AG04450 (cell line): ENCODE results near the gene AHNAK2. TPM values are rescaled to one million over a fixed set of nuclear protein-coding genes. Genes with fewer than 3 reads are reported as not detected.
A peak's percentile ranks its signal among the peaks of the same experiment; 100 is the strongest.

Source experiments
- CTCF ChIA-PET: fragments of 300-600, 350-600 bp; formaldehyde crosslinking; extraction: SDS; loops from one replicate; lab custom pipeline; 2022; ENCODE audit warnings: antibody characterized with exemption, inconsistent platforms; lab: Charles Lee
- POLR2A ChIA-PET: fragments of 350-600 bp; formaldehyde crosslinking; extraction: SDS; loops from one replicate; lab custom pipeline; 2021; ENCODE audit warnings: antibody characterized with exemption, inconsistent platforms; lab: Yijun Ruan, JAX
- DNase-seq: peaks from one replicate; pipeline ENCODE4 v3.0.0-alpha.2; 2011; ENCODE audit warnings: low read depth, low spot score
- H3K27ac ChIP-seq: one replicate; pipeline ENCODE4 v1.5.1; 2012; ENCODE audit warnings: low read depth, low read length, control low read depth
- H3K27me3 ChIP-seq: one replicate; pipeline ENCODE4 v1.6.0; 2012; ENCODE audit warnings: low read length; ENCODE audit not compliant: control insufficient read depth, insufficient read depth
- H3K4me3 ChIP-seq: 2 replicates; pipeline ENCODE4 v1.5.1; 2011; ENCODE audit warnings: mild to moderate bottlenecking, low read depth, low read length, control low read depth
- H3K9me3 ChIP-seq: 2 replicates; pipeline ENCODE4 v1.5.1; 2012; ENCODE audit warnings: low read length; ENCODE audit not compliant: control insufficient read depth, insufficient read depth
- CTCF ChIP-seq: IDR thresholded peaks from 2 replicates; pipeline ENCODE4 v1.5.1; 2011; ENCODE audit warnings: low read depth, low read length, control low read depth, inconsistent platforms
- polyA plus RNA-seq: library from polyadenylated mRNA; depleted of rRNA; stranded (reverse); fragments of >200 nt; gene quantifications from 2 replicates; pipeline ENCODE4 v1.2.3, GENCODE V29; 2011

AHNAK2 gene
- polyA plus RNA-seq, 1 experiment: 10.0 TPM

GRCh38 chr14:104969741-104970230, 8.4 kb downstream of the AHNAK2 start:
- Histone ChIP-seq H3K9me3 (no peaks in the 10 kb centered on the region; the same call in 1 of the 2 replicates), H3K4me3 (peak overlapping the region; percentile 48), H3K27ac (peak overlapping the region; percentile 21), H3K27me3 (no peaks in the 10 kb centered on the region)
- no peak for DNase-seq
- ChIA-PET POLR2A (no interaction called here), CTCF (interaction anchor here (1.0 to 1.6 kb wide), 3 partner anchors 21 to 75 kb away, joined by 3 to 4 read pairs (median 4); no protein-coding TSS in a partner anchor)
- no peak for TF ChIP-seq CTCF

- Histone ChIP-seq H3K27me3 (no peaks in the 10 kb centered on the region), H3K4me3 (no peak overlapping the region), H3K9me3 (no peaks in the 10 kb centered on the region; the same call in 1 of the 2 replicates), H3K27ac (no peak overlapping the region)
- DNase-seq: no peak
- CTCF ChIA-PET: interaction anchor here (1.0 to 1.6 kb wide), 2 partner anchors 20 to 73 kb away, joined by 4 read pairs; no protein-coding TSS in a partner anchor
- no peak for TF ChIP-seq CTCF
- POLR2A ChIA-PET: no interaction called here
Measured at GRCh38 chr14:104968541-104969401, 9.4 kb downstream of the AHNAK2 start.

- no peak for DNase-seq
- CTCF ChIA-PET: interaction anchor here (1.6 kb wide), 1 partner anchor 72 kb away, joined by 4 read pairs; no protein-coding TSS in a partner anchor
- peak overlapping the region; percentile 39 for H3K4me3 ChIP-seq
Measured at GRCh38 chr14:104968153-104968527, 10.0 kb downstream of the AHNAK2 start.

GRCh38 chr14:104967386-104968152, 10.6 kb downstream of the AHNAK2 start:
- no peaks in the 10 kb centered on the region; the same call in 1 of the 2 replicates for H3K9me3 ChIP-seq
- H3K27me3 ChIP-seq: no peaks in the 10 kb centered on the region
- no peak overlapping the region for H3K27ac ChIP-seq
- ChIA-PET POLR2A (no interaction called here), CTCF (interaction anchor here (0.6 to 1.6 kb wide), 2 partner anchors 71 to 209 kb away, joined by 3 to 4 read pairs; no protein-coding TSS in a partner anchor)
- no peak for TF ChIP-seq CTCF
- H3K4me3 ChIP-seq: peak overlapping the region; percentile 39
- no peak for DNase-seq

More at GRCh38 chr14:104968153-104968527, 10.0 kb downstream of the AHNAK2 start:
- no peak overlapping the region for H3K27ac ChIP-seq
- TF ChIP-seq CTCF: no peak
- H3K27me3 ChIP-seq: no peaks in the 10 kb centered on the region
- POLR2A ChIA-PET: no interaction called here
- no peaks in the 10 kb centered on the region; the same call in 1 of the 2 replicates for H3K9me3 ChIP-seq
